ENCODE results near the gene CELA3A.

DNA sequence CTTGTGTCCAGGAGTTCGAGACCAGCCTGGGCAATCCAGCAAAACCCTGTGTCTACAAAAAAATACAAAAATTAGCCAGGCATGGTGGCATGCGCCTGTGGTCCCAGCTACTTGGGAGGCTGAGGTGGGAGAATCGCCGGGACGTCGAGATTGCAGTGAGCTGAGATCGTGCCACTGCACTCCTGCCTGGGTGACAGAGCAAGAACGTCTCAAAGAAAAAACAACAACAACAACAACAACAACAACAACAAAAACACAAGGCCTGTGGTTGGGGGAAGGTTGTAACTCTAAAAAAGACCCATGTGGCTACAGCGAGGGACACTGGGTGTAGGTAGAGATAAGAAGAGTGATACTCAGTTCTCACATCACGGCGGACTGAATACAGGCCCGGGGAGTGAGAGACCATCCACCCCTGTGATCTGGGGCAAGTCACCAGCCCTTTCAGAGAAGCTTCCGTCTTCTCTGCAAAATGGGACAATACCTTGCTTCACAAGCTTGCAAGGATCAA is 50.2 kb downstream of the CELA3A start:
- TF ChIP-seq POLR2A (IDR thresholded peaks at IDR 0.05) (no peak), CTCF (IDR thresholded peaks at IDR 0.05) (no peak)
